Measurements from ENCODE around the gene THSD7A. TPM values are rescaled to one million over a fixed set of nuclear protein-coding genes. Genes with fewer than 3 reads are reported as not detected.

The THSD7A gene
- total RNA-seq, 1 experiment from 2014 or later, result 5.9 TPM

GRCh38 chr7:11492307-11492706 lies 339.7 kb downstream of the THSD7A start:
- DNase-seq, result no peak
- intact Hi-C loops (cut with micrococcal nuclease; ENCODE audit: unreplicated experiment), result no loop called here
- CTCF ChIA-PET, result no interaction called here
- H3K9me3 Mint-ChIP-seq (ENCODE audit: low read depth, unreplicated experiment), result no peaks in the 10 kb centered on the region
- no peaks in the 10 kb centered on the region for H3K27me3 Mint-ChIP-seq (ENCODE audit: unreplicated experiment)
- TF ChIP-seq, protein P1, sequence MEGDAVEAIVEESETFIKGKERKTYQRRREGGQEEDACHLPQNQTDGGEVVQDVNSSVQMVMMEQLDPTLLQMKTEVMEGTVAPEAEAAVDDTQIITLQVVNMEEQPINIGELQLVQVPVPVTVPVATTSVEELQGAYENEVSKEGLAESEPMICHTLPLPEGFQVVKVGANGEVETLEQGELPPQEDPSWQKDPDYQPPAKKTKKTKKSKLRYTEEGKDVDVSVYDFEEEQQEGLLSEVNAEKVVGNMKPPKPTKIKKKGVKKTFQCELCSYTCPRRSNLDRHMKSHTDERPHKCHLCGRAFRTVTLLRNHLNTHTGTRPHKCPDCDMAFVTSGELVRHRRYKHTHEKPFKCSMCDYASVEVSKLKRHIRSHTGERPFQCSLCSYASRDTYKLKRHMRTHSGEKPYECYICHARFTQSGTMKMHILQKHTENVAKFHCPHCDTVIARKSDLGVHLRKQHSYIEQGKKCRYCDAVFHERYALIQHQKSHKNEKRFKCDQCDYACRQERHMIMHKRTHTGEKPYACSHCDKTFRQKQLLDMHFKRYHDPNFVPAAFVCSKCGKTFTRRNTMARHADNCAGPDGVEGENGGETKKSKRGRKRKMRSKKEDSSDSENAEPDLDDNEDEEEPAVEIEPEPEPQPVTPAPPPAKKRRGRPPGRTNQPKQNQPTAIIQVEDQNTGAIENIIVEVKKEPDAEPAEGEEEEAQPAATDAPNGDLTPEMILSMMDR (IDR thresholded peaks at IDR 0.05; ENCODE audit: unreplicated experiment), result no peak
- H3K4me1 Mint-ChIP-seq (ENCODE audit: low read depth, unreplicated experiment), result peaks cover 9% of the 10 kb centered on the region
- no peak overlapping the region for H3K4me3 Mint-ChIP-seq (ENCODE audit: low read depth, unreplicated experiment)
- no TSS peak for BruUV-seq (replicated peaks)
- no peak overlapping the region for H3K27ac Mint-ChIP-seq (ENCODE audit: unreplicated experiment)
- no peaks in the 10 kb centered on the region for H3K36me3 Mint-ChIP-seq (ENCODE audit: insufficient read depth, unreplicated experiment)

GRCh38 chr7:11491811-11492210 lies 340.2 kb downstream of the THSD7A start:
- Mint-ChIP-seq H3K4me1 (ENCODE audit: low read depth, unreplicated experiment) (peaks cover 9% of the 10 kb centered on the region), H3K27ac (ENCODE audit: unreplicated experiment) (no peak overlapping the region), H3K36me3 (ENCODE audit: insufficient read depth, unreplicated experiment) (no peaks in the 10 kb centered on the region), H3K27me3 (ENCODE audit: unreplicated experiment) (no peaks in the 10 kb centered on the region), H3K4me3 (ENCODE audit: low read depth, unreplicated experiment) (no peak overlapping the region), H3K9me3 (ENCODE audit: low read depth, unreplicated experiment) (no peaks in the 10 kb centered on the region)
- BruUV-seq (replicated peaks), result no TSS peak
- DNase-seq, result no peak
- intact Hi-C loops (cut with micrococcal nuclease; ENCODE audit: unreplicated experiment), result no loop called here
- TF ChIP-seq, protein P1 (IDR thresholded peaks at IDR 0.05; ENCODE audit: unreplicated experiment), result no peak
- CTCF ChIA-PET, result no interaction called here

- Mint-ChIP-seq H3K4me1 (ENCODE audit: low read depth, unreplicated experiment) (peaks cover 9% of the 10 kb centered on the region), H3K27me3 (ENCODE audit: unreplicated experiment) (no peaks in the 10 kb centered on the region), H3K4me3 (ENCODE audit: low read depth, unreplicated experiment) (no peak overlapping the region), H3K27ac (ENCODE audit: unreplicated experiment) (no peak overlapping the region), H3K36me3 (ENCODE audit: insufficient read depth, unreplicated experiment) (no peaks in the 10 kb centered on the region), H3K9me3 (ENCODE audit: low read depth, unreplicated experiment) (no peaks in the 10 kb centered on the region)
- TF ChIP-seq, protein P1 (IDR thresholded peaks at IDR 0.05; ENCODE audit: unreplicated experiment), result no peak
- no peak for DNase-seq
- intact Hi-C loops (cut with micrococcal nuclease; ENCODE audit: unreplicated experiment), result no loop called here
- CTCF ChIA-PET, result no interaction called here
- no TSS peak for BruUV-seq (replicated peaks)
Measured at GRCh38 chr7:11489280-11489679, 342.7 kb downstream of the THSD7A start.

DNA sequence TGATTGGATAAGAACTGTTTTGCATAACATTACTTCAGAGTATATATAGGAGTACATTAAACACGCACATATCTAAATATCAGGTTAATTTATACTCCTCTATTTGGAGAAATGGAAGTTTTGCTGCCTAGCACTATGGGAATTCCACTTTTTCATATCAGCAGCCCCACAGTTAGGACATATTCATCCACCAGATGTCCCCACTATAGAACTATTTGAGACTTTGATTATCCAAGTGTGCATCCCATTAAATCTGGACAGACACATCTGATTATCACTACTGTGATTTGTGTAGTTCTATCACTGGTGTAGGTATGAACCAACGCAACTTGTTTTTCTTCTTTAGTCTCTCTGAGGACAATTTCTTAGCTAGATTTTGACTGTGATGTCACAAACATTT lies 345.7 kb downstream of the THSD7A start:
- Mint-ChIP-seq H3K36me3 (ENCODE audit: insufficient read depth, unreplicated experiment) (no peaks in the 10 kb centered on the region), H3K4me3 (ENCODE audit: low read depth, unreplicated experiment) (no peak overlapping the region), H3K9me3 (ENCODE audit: low read depth, unreplicated experiment) (no peaks in the 10 kb centered on the region), H3K27ac (ENCODE audit: unreplicated experiment) (no peak overlapping the region), H3K27me3 (ENCODE audit: unreplicated experiment) (no peaks in the 10 kb centered on the region), H3K4me1 (ENCODE audit: low read depth, unreplicated experiment) (no peaks in the 10 kb centered on the region)
- BruUV-seq (replicated peaks), result no TSS peak
- intact Hi-C loops (cut with micrococcal nuclease; ENCODE audit: unreplicated experiment), result no loop called here
- CTCF ChIA-PET, result no interaction called here
- no peak for DNase-seq
- TF ChIP-seq, protein P1 (IDR thresholded peaks at IDR 0.05; ENCODE audit: unreplicated experiment), result no peak

- Mint-ChIP-seq H3K27me3 (ENCODE audit: unreplicated experiment) (no peaks in the 10 kb centered on the region), H3K9me3 (ENCODE audit: low read depth, unreplicated experiment) (no peaks in the 10 kb centered on the region), H3K36me3 (ENCODE audit: insufficient read depth, unreplicated experiment) (no peaks in the 10 kb centered on the region), H3K27ac (ENCODE audit: unreplicated experiment) (no peak overlapping the region), H3K4me3 (ENCODE audit: low read depth, unreplicated experiment) (no peak overlapping the region), H3K4me1 (ENCODE audit: low read depth, unreplicated experiment) (no peaks in the 10 kb centered on the region)
- TF ChIP-seq, protein P1 (IDR thresholded peaks at IDR 0.05; ENCODE audit: unreplicated experiment), result no peak
- DNase-seq, result no peak
- CTCF ChIA-PET, result no interaction called here
- BruUV-seq (replicated peaks), result no TSS peak
- intact Hi-C loops (cut with micrococcal nuclease; ENCODE audit: unreplicated experiment), result no loop called here
Measured at GRCh38 chr7:11485636-11486035, 346.4 kb downstream of the THSD7A start.

Data from Calu3 (cell line).